H9 (cell line): ENCODE data around the gene ZC3H18. TPM values are rescaled to one million over a fixed set of nuclear protein-coding genes. Genes with fewer than 3 reads are reported as not detected.
A peak's percentile ranks its signal among the peaks of the same experiment; 100 is the strongest.

ENCODE experiments used
- DNase-seq: peaks from one replicate; pipeline ENCODE4 v3.0.0-alpha.2; 2017
- H2AFZ ChIP-seq: one replicate; pipeline ENCODE4 v1.6.1; 2013; ENCODE audit warnings: mild to moderate bottlenecking, low read length, control low read depth, moderate library complexity
- H2AK5ac ChIP-seq: 2 replicates; pipeline ENCODE4 v1.6.1; 2013; ENCODE audit warnings: low read length, control low read depth, mixed read lengths; ENCODE audit not compliant: insufficient read length
- H2BK120ac ChIP-seq: one replicate; pipeline ENCODE4 v1.6.1; 2013; ENCODE audit warnings: low read depth, mild to moderate bottlenecking, low read length, control low read depth, inconsistent platforms; ENCODE audit not compliant: poor library complexity, severe bottlenecking
- H2BK12ac ChIP-seq: 2 replicates; pipeline ENCODE4 v1.6.1; 2013; ENCODE audit warnings: low read length, control low read depth, mixed read lengths, low read depth; ENCODE audit not compliant: insufficient read length
- H2BK15ac ChIP-seq: 2 replicates; pipeline ENCODE4 v1.6.1; 2013; ENCODE audit warnings: low read depth, low read length, control low read depth
- H2BK20ac ChIP-seq: one replicate; pipeline ENCODE4 v1.6.1; 2013; ENCODE audit warnings: low read depth, mild to moderate bottlenecking, low read length, control low read depth, inconsistent platforms; ENCODE audit not compliant: poor library complexity, severe bottlenecking
- H2BK5ac ChIP-seq: 2 replicates; pipeline ENCODE4 v1.6.1; 2013; ENCODE audit warnings: low read length, control low read depth, mixed read lengths; ENCODE audit not compliant: insufficient read length
- H3K14ac ChIP-seq: 2 replicates; pipeline ENCODE4 v1.6.1; 2013; ENCODE audit warnings: low read length, control low read depth; ENCODE audit not compliant: insufficient read depth
- H3K18ac ChIP-seq: 2 replicates; pipeline ENCODE4 v1.6.1; 2013; ENCODE audit warnings: low read depth, mild to moderate bottlenecking, mixed read lengths, low read length, control low read depth; ENCODE audit not compliant: insufficient read length
- H3K23ac ChIP-seq: 2 replicates; pipeline ENCODE4 v1.6.1; 2013; ENCODE audit warnings: low read length, control low read depth, mixed read lengths, low read depth; ENCODE audit not compliant: insufficient read length
- H3K23me2 ChIP-seq: 2 replicates; pipeline ENCODE4 v1.6.1; 2013; ENCODE audit warnings: low read depth, mild to moderate bottlenecking, mixed read lengths, low read length, control low read depth; ENCODE audit not compliant: insufficient read length, poor library complexity, severe bottlenecking
- H3K27ac ChIP-seq: 2 replicates; pipeline ENCODE4 v1.5.1; 2013; ENCODE audit warnings: low read length, control low read depth, mixed read lengths, low read depth; ENCODE audit not compliant: insufficient read length
- H3K27me3 ChIP-seq: 2 replicates; pipeline ENCODE4 v1.6.1; 2013; ENCODE audit warnings: low read length, control low read depth, inconsistent platforms; ENCODE audit not compliant: insufficient read depth
- H3K4ac ChIP-seq: 2 replicates; pipeline ENCODE4 v1.6.1; 2013; ENCODE audit warnings: low read depth, mild to moderate bottlenecking, control low read depth, inconsistent platforms, low read length, moderate library complexity
- H3K4me1 ChIP-seq: 2 replicates; pipeline ENCODE4 v1.6.1; 2013; ENCODE audit warnings: low read length, control low read depth, inconsistent platforms; ENCODE audit not compliant: insufficient read depth
- H3K4me2 ChIP-seq: 2 replicates; pipeline ENCODE4 v1.6.1; 2013; ENCODE audit warnings: low read length, control low read depth, mixed read lengths; ENCODE audit not compliant: insufficient read length, insufficient read depth
- H3K56ac ChIP-seq: 2 replicates; pipeline ENCODE4 v1.6.1; 2013; ENCODE audit warnings: low read depth, mild to moderate bottlenecking, mixed read lengths, low read length, control low read depth; ENCODE audit not compliant: insufficient read length
- H3K79me1 ChIP-seq: 2 replicates; pipeline ENCODE4 v1.6.1; 2013; ENCODE audit warnings: low read depth, mild to moderate bottlenecking, moderate library complexity, low read length, control low read depth, inconsistent platforms; ENCODE audit not compliant: insufficient read depth, poor library complexity, severe bottlenecking
- H3K79me2 ChIP-seq: 2 replicates; pipeline ENCODE4 v1.6.1; 2013; ENCODE audit warnings: low read length, control low read depth, inconsistent platforms; ENCODE audit not compliant: insufficient read depth
- H3K9ac ChIP-seq: 2 replicates; pipeline ENCODE4 v1.6.1; 2013; ENCODE audit warnings: low read length, control low read depth, mixed read lengths; ENCODE audit not compliant: insufficient read length; ENCODE audit errors: extremely low read depth
- H3K9me3 ChIP-seq: one replicate; pipeline ENCODE4 v1.6.1; 2013; ENCODE audit warnings: low read depth, low read length, inconsistent platforms; ENCODE audit not compliant: control insufficient read depth
- H3T11ph ChIP-seq: one replicate; pipeline ENCODE4 v1.6.1; 2013; ENCODE audit warnings: mild to moderate bottlenecking, low read length, control low read depth, inconsistent platforms
- H4K20me1 ChIP-seq: one replicate; pipeline ENCODE4 v1.6.1; 2013; ENCODE audit not compliant: control insufficient read depth, insufficient read length, insufficient read depth
- H4K5ac ChIP-seq: 2 replicates; pipeline ENCODE4 v1.6.1; 2013; ENCODE audit warnings: low read depth, mild to moderate bottlenecking, mixed read lengths, low read length, control low read depth; ENCODE audit not compliant: insufficient read length
- H4K8ac ChIP-seq: replicated peaks from 2 replicates; pipeline ENCODE4 v1.6.1; 2013; ENCODE audit warnings: low read length, control low read depth, mixed read lengths, low read depth; ENCODE audit not compliant: insufficient read length
- H4K91ac ChIP-seq: 2 replicates; pipeline ENCODE4 v1.6.1; 2013; ENCODE audit warnings: low read depth, mild to moderate bottlenecking, moderate library complexity, mixed read lengths, low read length, control low read depth; ENCODE audit not compliant: insufficient read length
- H3K27ac Mint-ChIP-seq, 3 experiments: 2 replicates in 2 of 3; 3 replicates in 1 of 3; pipeline ENCODE4 v1.8.0; 2020 to 2021; ENCODE audit warnings: mixed read lengths in 3 of 3, mild to moderate bottlenecking in 1 of 3, moderate library complexity in 1 of 3
- H3K27me3 Mint-ChIP-seq: 2 replicates; pipeline ENCODE4 v1.8.0; 2021; ENCODE audit warnings: low read depth, mild to moderate bottlenecking, moderate library complexity, mixed read lengths
- H3K36me3 Mint-ChIP-seq, 3 experiments: 2 replicates in 2 of 3; 3 replicates in 1 of 3; pipeline ENCODE4 v1.8.0; 2020 to 2021; ENCODE audit warnings: low read depth in 3 of 3, mixed read lengths in 3 of 3; ENCODE audit not compliant: insufficient read depth in 1 of 3
- H3K4me1 Mint-ChIP-seq, 2 experiments: 2 replicates each; pipeline ENCODE4 v1.8.0; 2020; ENCODE audit warnings: mixed read lengths in 2 of 2
- H3K4me3 Mint-ChIP-seq, 2 experiments: 2 replicates in 1 of 2; 3 replicates in 1 of 2; pipeline ENCODE4 v1.8.0; 2020 to 2021; ENCODE audit warnings: mild to moderate bottlenecking in 2 of 2, mixed read lengths in 2 of 2, moderate library complexity in 1 of 2
- H3K9me3 Mint-ChIP-seq, 2 experiments: 2 replicates in 1 of 2; 3 replicates in 1 of 2; pipeline ENCODE4 v1.8.0; 2020; ENCODE audit warnings: mild to moderate bottlenecking in 2 of 2, mixed read lengths in 2 of 2, moderate library complexity in 1 of 2
- CTCF ChIP-seq: fragments of 200-600 bp; sonication (generic); conservative IDR thresholded peaks from 3 replicates; pipeline ENCODE4 v1.8.0; 2021; ENCODE audit warnings: antibody characterized with exemption, mild to moderate bottlenecking
- WGBS: extraction: QIAGEN DNeasy Blood & Tissue Kit; methylation state at CpG from one replicate; pipeline ENCODE4 v1.1.7; 2013; ENCODE audit warnings: missing lambda C conversion rate, low lambda C conversion rate, mixed read lengths; ENCODE audit not compliant: insufficient read length; ENCODE audit errors: extremely low coverage; 5-methylcytosine and 5-hydroxymethylcytosine counted together
- total RNA-seq: library from RNA; stranded (reverse); gene quantifications from 2 replicates; pipeline ENCODE4 v1.2.1, GENCODE V29; 2021

The ZC3H18 gene
- total RNA-seq, 1 experiment from 2014 or later = 69.7 TPM

GRCh38 chr16:88552166-88552565, 18.0 kb upstream of the ZC3H18 start:
- H4K5ac ChIP-seq = no peak overlapping the region
- H3K79me1 ChIP-seq = no peaks in the 10 kb centered on the region
- DNase-seq = no peak
- no peak overlapping the region for H3K27ac ChIP-seq
- no peaks in the 10 kb centered on the region for H3K79me2 ChIP-seq
- H2BK120ac ChIP-seq = no peak overlapping the region
- H2AK5ac ChIP-seq = no peak overlapping the region
- H3T11ph ChIP-seq = no peak overlapping the region
- no peaks in the 10 kb centered on the region; the same call in 1 of the 2 replicates for H3K27me3 ChIP-seq
- H3K14ac ChIP-seq = no peak overlapping the region; the same call in 1 of the 2 replicates
- no peak overlapping the region for H3K9ac ChIP-seq
- Mint-ChIP-seq H3K27ac (peak overlapping the region in 1 of 3 experiments; percentile 21; a peak in 1 of 7 replicates), H3K4me1 (peaks cover 4 to 22% of the 10 kb centered on the region in 2 experiments; a peak in 3 of 4 replicates), H3K4me3 (no peak overlapping the region; a peak in 1 of 5 replicates), H3K27me3 (peaks cover 31% of the 10 kb centered on the region), H3K36me3 (no peaks in the 10 kb centered on the region; a peak in 1 of 7 replicates), H3K9me3 (peaks cover 3 to 4% of the 10 kb centered on the region in 2 experiments; a peak in 2 of 5 replicates)
- no peak overlapping the region for H3K4ac ChIP-seq
- H4K8ac ChIP-seq = no peak overlapping the region
- H3K4me1 ChIP-seq = no peaks in the 10 kb centered on the region
- no peak overlapping the region for H3K4me2 ChIP-seq
- no peaks in the 10 kb centered on the region for H3K23me2 ChIP-seq
- H3K9me3 ChIP-seq = no peaks in the 10 kb centered on the region
- H2BK15ac ChIP-seq = no peak overlapping the region
- no peak for TF ChIP-seq CTCF
- H3K18ac ChIP-seq = no peak overlapping the region
- H4K20me1 ChIP-seq = no peaks in the 10 kb centered on the region
- no peak overlapping the region for H2AFZ ChIP-seq
- no peak overlapping the region for H2BK20ac ChIP-seq
- H3K56ac ChIP-seq = no peak overlapping the region
- no CpG with 5 or more reads among the region's 10 CpGs for WGBS
- no peak overlapping the region for H3K23ac ChIP-seq
- H2BK5ac ChIP-seq = no peak overlapping the region
- no peak overlapping the region for H4K91ac ChIP-seq
- H2BK12ac ChIP-seq = no peak overlapping the region
